ENCODE measurements around the gene C1orf210.

Gene C1orf210

GRCh38 chr1:43321331-43321891, 36.0 kb upstream of the C1orf210 start:
- no peaks in the 10 kb centered on the region for H3K79me2 ChIP-seq (ENCODE audit: low read length)
- H3K27ac ChIP-seq (ENCODE audit: low read length): no peak overlapping the region
- TF ChIP-seq EZH2phosphoT487 (IDR thresholded peaks at IDR 0.05; ENCODE audit: low read depth): no peak
- TF ChIP-seq CTCF (IDR thresholded peaks at IDR 0.05; ENCODE audit: low read depth, low read length): no peak
- no peaks in the 10 kb centered on the region for H4K20me1 ChIP-seq (ENCODE audit: insufficient read depth, low read length)
- H3K36me3 ChIP-seq (replicated peaks; ENCODE audit: low read depth, low read length): no peaks in the 10 kb centered on the region
- H2AFZ ChIP-seq (ENCODE audit: low read depth, low read length): no peak overlapping the region
- H3K9ac ChIP-seq (ENCODE audit: low read length): no peak overlapping the region
- 0 out of 2 replicates have a peak, but pooled peaks cover 3% of the 10 kb centered on the region for H3K9me3 ChIP-seq (ENCODE audit: insufficient read depth, low read length)
- H3K4me2 ChIP-seq (ENCODE audit: low read length): no peak overlapping the region
- no peaks in the 10 kb centered on the region for H3K4me1 ChIP-seq (ENCODE audit: low read length)
- no peaks in the 10 kb centered on the region for H3K27me3 ChIP-seq (ENCODE audit: low read depth, low read length)
- no peak overlapping the region for H3K4me3 ChIP-seq (ENCODE audit: low read length)

GRCh38 chr1:43319766-43320165, 34.4 kb upstream of the C1orf210 start:
- Histone ChIP-seq H3K4me1 (ENCODE audit: low read length) (no peaks in the 10 kb centered on the region), H3K36me3 (replicated peaks; ENCODE audit: low read depth, low read length) (no peaks in the 10 kb centered on the region), H4K20me1 (ENCODE audit: insufficient read depth, low read length) (no peaks in the 10 kb centered on the region), H2AFZ (ENCODE audit: low read depth, low read length) (no peak overlapping the region), H3K79me2 (ENCODE audit: low read length) (no peaks in the 10 kb centered on the region), H3K27ac (ENCODE audit: low read length) (no peak overlapping the region), H3K9ac (ENCODE audit: low read length) (no peak overlapping the region), H3K4me2 (ENCODE audit: low read length) (no peak overlapping the region), H3K9me3 (ENCODE audit: insufficient read depth, low read length) (no peaks in the 10 kb centered on the region), H3K27me3 (ENCODE audit: low read depth, low read length) (no peaks in the 10 kb centered on the region), H3K4me3 (ENCODE audit: low read length) (no peak overlapping the region)
- TF ChIP-seq EZH2phosphoT487 (IDR thresholded peaks at IDR 0.05; ENCODE audit: low read depth): no peak
- no peak for TF ChIP-seq CTCF (IDR thresholded peaks at IDR 0.05; ENCODE audit: low read depth, low read length)

GRCh38 chr1:43319288-43319687, 33.9 kb upstream of the C1orf210 start:
- Histone ChIP-seq H3K27me3 (ENCODE audit: low read depth, low read length) (no peaks in the 10 kb centered on the region), H3K9ac (ENCODE audit: low read length) (no peak overlapping the region), H3K4me3 (ENCODE audit: low read length) (no peak overlapping the region), H3K27ac (ENCODE audit: low read length) (no peak overlapping the region), H3K79me2 (ENCODE audit: low read length) (no peaks in the 10 kb centered on the region), H3K36me3 (replicated peaks; ENCODE audit: low read depth, low read length) (no peaks in the 10 kb centered on the region), H3K4me1 (ENCODE audit: low read length) (no peaks in the 10 kb centered on the region), H2AFZ (ENCODE audit: low read depth, low read length) (no peak overlapping the region), H3K4me2 (ENCODE audit: low read length) (no peak overlapping the region), H3K9me3 (ENCODE audit: insufficient read depth, low read length) (no peaks in the 10 kb centered on the region), H4K20me1 (ENCODE audit: insufficient read depth, low read length) (no peaks in the 10 kb centered on the region)
- TF ChIP-seq CTCF (IDR thresholded peaks at IDR 0.05; ENCODE audit: low read depth, low read length): no peak
- no peak for TF ChIP-seq EZH2phosphoT487 (IDR thresholded peaks at IDR 0.05; ENCODE audit: low read depth)

GRCh38 chr1:43318831-43319230, 33.5 kb upstream of the C1orf210 start:
- no peak overlapping the region for H3K4me2 ChIP-seq (ENCODE audit: low read length)
- H3K9me3 ChIP-seq (ENCODE audit: insufficient read depth, low read length): no peaks in the 10 kb centered on the region
- H3K27me3 ChIP-seq (ENCODE audit: low read depth, low read length): no peaks in the 10 kb centered on the region
- no peaks in the 10 kb centered on the region for H3K79me2 ChIP-seq (ENCODE audit: low read length)
- TF ChIP-seq CTCF (IDR thresholded peaks at IDR 0.05; ENCODE audit: low read depth, low read length): no peak
- no peak for TF ChIP-seq EZH2phosphoT487 (IDR thresholded peaks at IDR 0.05; ENCODE audit: low read depth)
- H2AFZ ChIP-seq (ENCODE audit: low read depth, low read length): no peak overlapping the region
- H3K36me3 ChIP-seq (replicated peaks; ENCODE audit: low read depth, low read length): no peaks in the 10 kb centered on the region
- no peak overlapping the region for H3K4me3 ChIP-seq (ENCODE audit: low read length)
- no peaks in the 10 kb centered on the region for H3K4me1 ChIP-seq (ENCODE audit: low read length)
- H4K20me1 ChIP-seq (ENCODE audit: insufficient read depth, low read length): no peaks in the 10 kb centered on the region
- no peak overlapping the region for H3K9ac ChIP-seq (ENCODE audit: low read length)
- H3K27ac ChIP-seq (ENCODE audit: low read length): no peak overlapping the region
